HG03565 (cell line): ENCODE measurements around the gene CALCOCO2.
"Not testable (repeated sequence)": the region's sequence is repeated elsewhere in the genome, so short reads cannot be mapped to it uniquely, and the experiment has no call there.

Experiments used
- ATAC-seq: cut with Tn5 transposase; IDR thresholded peaks from one replicate; pipeline ENCODE4 v1.9.1; 2021; ENCODE audit warnings: mild to moderate bottlenecking, moderate library complexity; ENCODE audit not compliant: unreplicated experiment

The CALCOCO2 gene

DNA sequence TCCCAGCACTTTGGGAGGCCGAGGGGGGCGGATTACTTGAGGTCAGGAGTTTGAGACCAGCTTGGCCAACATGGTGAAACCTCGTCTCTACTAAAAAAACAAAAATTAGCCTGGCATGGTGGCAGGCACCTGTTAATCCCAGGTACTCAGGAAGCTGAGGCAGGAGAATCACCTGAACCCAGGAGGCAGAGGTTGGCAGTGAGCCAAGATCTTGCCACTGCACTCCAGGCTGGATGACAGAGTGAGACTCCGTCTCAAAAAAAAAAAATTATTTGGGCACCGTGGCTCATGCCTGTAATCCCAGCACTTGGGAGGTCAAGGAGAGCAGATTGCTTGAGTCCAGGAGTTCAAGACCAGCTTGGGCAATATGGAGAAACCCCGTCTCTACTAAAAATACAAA lies 9.9 kb upstream of the CALCOCO2 start:
- not testable (repeated sequence) for ATAC-seq

DNA sequence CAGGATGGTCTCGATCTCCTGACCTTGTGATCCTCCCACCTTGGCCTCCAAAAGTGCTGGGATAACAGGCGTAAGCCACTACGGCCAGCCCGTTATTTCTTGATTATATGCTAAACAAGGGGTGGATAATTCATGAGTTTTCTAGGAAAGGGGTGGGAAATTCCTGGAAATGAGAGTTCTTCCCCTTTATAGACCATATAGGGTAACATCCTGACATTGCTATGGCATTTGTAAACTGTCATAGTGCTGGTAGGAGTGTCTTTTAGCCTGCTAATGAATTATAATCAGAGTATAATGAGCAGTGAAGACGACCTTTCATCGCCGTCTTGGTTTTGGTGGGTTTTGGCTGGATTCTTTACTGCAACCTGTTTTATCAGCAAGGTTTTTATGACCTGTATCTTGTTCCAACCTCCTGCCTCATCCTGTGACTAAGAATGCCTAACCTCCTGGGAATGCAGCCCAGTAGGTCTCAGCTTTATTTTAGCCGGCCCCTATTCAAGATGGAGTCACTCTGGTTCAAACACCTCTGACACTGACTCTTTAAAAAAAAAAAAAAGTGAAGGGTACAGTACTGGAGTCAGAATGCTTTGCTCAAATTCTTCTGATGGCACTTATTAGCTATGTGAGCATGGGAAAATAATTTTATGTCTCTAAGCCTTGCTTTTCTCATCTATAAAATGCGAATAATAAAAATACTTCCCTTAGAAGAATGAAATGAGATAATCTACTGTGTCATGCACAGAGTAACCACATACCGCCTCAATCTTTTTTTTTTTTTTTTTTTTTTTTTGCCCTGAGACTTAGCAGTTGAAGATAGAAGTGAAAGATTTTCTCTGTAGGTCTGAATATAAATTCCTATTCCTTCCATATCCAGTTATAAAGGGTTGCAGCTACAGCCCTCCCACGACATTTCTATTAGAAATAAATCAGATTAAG lies 5.1 kb upstream of the CALCOCO2 start:
- no peak for ATAC-seq

DNA sequence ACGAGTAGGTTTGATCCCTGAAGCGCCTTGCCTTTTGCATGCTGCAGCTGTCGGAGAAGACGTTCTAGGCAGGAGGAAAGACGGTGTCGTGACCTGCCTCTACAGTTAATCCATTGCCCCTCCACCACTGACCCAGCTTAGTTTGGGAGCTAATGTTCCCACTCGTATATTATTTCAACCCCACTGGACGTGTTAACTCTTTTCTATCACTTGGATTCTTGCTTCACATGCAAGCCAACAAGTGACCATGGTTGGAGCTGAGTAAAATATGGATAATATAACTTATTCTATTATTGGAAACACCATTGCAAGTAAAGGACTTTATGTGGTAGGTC lies 681 bp downstream of the CALCOCO2 start:
- no peak for ATAC-seq

DNA sequence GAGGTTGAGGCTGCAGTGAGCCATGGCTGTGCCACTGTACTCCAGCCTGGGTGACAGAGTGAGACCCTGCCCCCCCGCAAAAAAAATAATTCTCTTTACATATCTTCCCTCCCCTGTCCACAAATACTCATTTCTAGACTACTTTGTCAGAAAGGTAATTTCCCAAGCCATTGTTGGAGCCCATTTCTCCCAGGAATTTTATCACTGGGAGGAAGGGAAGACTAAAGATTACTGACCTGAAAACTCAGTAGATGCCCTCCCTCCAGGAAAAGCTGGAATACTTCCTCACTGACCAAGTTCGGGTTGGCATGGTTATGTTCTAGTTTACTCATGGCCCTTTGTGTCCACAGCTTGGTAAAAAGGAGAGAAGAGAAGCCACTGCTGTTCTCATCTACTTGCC lies 4.1 kb downstream of the CALCOCO2 start:
- no peak for ATAC-seq

DNA sequence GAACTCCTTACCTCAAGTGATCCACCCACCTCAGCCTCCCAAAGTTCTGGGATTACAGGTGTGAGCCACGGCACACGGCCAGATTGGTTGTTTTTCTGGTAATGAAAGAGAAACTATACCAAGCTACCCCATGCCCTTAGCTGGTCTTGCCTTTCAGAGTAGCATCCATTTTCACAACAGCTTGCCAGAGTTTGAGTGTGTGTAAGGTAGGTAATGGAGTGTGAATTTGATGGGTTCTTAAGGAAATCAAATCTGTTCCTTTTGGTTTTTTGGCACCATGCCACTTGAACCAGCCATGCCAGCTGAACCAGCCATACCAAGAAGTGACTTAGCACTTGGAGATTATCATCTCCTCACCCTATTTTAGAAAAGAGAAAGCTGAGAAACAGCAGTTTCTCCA lies 5.1 kb downstream of the CALCOCO2 start:
- no peak for ATAC-seq

DNA sequence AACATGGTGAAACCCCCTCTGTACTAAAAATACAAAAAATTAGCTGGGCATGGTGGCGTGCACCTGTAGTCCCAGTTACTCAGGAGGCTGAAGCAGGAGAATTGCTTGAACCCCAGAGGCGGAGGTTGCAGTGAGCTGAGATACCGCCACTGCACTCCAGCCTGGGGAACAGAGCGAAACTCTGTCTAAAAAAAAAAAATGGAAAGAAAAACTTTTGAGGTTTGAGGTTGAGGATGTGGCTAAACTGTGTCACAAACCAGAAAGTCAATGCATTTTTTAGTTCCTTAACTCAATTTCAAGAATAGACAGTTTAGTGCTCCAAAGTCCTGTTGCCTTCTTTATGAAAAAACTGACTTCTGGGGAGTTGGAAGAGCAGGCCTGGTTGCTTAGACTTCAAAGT lies 6.6 kb downstream of the CALCOCO2 start:
- not testable (repeated sequence) for ATAC-seq

DNA sequence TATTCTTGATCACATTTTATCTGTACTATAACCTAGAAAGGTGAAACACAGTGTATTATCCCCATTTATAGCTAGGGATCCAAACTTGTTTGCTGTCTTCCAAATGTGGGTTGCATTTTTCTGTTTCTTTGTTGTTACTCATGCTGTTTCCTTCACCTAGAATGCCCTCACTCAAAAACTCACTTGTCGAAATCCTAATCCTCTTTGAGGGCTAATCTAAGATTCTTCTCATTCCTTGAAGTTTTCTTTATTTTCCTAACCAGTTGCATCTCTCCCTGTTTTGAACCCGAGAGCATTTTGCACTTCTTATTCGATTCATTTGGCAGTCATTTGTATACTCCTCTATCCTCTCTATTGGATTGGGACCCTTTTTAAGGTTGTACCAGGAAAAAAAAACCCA lies 9.6 kb downstream of the CALCOCO2 start:
- no peak for ATAC-seq

DNA sequence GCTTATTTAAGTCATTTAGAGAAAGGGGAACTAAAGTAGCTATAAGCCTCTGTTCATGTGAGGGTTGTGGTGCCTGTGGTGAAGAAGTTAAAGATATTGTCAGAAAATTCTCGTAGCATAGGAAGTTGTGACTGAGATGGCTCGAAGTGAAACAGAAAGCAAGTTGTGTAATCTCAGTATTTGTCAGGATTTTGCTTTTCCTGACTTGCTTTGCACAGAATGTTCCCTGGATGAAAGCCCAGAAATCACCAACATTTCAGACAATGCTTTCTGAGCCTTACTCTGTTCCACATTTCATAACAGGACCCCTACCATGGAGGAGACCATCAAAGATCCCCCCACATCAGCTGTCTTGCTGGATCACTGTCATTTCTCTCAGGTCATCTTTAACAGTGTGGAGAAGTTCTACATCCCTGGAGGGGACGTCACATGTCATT lies 10.6 kb downstream of the CALCOCO2 start:
- peak; percentile 67 for ATAC-seq

DNA sequence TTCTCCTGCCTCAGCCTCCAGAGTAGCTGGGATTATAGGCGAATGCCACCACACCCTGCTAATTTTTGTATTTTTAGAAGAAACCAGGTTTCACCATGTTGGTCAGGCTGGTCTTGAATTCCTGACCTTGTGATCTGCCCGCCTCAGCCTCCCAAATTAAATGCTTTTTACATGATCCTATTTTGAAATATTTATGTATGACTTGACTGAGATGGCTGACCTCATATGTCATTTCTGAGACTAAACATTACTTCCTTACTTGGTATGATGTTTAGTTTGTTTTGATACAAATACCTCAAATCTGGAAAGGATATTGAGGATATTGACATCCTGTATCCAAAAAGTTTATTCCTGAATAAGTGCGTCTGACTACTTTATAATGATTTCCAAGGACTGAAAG lies 11.9 kb downstream of the CALCOCO2 start:
- no peak for ATAC-seq

DNA sequence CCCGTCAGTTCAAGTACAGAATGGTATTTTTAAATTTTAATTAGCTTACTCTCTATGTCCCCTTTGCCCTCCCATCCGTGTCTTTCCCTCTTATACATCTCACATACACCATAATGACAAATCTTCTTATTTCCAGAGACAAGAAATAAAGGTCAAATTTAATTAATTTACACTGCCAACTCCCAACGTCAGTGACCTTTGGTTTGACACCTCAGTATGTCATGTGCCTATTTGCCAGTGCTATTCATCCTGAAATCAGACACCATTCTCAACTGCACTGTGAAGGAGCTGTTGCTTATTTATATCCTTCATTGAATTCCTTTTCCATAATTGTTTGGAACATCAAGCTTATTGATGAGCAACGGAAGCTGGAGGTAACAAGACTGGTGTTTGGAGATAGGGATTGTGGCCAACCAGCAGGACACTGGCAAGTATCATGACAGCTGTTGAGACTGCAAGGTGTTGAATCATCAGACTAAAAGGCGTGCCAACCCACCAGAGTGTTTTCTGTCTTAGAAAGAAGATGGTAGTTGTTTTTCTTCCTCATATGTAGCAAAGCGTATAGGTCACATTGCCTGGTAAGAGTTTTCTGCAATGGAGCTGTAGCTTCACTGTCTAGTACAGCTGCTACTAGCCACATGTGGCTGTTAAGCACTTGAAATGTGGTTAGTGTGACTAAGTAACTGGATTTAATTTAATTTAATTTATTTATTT lies 12.5 kb downstream of the CALCOCO2 start:
- ATAC-seq = no peak

DNA sequence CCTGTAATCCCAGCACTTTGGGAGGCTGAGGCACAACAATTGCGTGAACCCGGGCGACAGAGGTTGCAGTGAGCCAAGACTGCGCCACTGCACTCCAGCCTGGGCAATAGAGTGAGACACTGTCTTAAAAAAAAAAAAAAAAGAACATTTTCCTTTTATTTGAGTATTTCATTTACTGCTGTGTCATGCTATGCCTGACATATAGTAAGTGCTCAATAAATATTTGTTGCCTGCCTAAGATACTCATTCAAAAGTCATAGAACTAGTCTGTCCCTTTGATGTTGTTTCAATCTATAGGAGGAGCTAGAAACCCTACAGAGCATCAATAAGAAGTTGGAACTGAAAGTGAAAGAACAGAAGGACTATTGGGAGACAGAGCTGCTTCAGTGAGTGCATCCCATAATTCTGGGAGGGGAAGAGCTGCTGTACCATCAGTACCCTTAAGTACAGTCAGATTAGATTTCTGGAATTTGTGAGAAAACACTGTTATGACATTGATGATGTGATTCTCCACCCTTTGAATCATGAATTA lies 20.0 kb downstream of the CALCOCO2 start:
- no peak for ATAC-seq

DNA sequence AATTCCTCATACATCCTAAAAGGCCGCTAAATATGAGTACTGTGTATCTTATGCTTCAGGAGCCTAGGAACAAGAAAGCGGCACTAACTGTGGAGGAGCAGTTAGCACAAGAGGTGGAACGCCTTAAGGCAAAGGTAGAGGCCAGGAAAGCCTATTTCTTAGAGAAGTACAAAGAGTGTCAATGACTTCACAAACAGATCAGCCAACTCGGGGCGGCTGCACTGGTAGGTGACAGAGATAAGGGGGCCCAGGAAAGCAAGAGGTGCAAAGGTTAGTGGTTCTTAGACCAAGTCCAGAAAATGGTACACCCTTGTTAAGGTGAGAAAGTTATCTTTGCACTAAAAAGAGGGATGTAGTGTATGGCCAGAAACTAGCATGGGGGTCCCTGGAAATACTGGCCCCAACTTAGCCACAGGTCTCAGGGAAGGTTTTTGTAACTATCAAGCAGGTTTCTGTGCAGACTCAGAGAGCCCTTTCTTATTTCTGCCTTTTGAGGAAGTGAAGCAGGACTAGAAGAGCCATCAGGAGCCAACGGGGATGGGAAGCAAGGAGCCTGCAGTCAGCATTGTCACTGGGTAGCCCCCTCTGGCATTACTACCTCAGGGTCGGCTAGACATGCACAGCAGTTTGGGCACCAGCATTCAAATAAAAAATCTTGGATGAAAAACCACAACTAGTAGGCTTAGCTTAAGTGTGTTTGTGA lies 24.1 kb downstream of the CALCOCO2 start:
- no peak for ATAC-seq

DNA sequence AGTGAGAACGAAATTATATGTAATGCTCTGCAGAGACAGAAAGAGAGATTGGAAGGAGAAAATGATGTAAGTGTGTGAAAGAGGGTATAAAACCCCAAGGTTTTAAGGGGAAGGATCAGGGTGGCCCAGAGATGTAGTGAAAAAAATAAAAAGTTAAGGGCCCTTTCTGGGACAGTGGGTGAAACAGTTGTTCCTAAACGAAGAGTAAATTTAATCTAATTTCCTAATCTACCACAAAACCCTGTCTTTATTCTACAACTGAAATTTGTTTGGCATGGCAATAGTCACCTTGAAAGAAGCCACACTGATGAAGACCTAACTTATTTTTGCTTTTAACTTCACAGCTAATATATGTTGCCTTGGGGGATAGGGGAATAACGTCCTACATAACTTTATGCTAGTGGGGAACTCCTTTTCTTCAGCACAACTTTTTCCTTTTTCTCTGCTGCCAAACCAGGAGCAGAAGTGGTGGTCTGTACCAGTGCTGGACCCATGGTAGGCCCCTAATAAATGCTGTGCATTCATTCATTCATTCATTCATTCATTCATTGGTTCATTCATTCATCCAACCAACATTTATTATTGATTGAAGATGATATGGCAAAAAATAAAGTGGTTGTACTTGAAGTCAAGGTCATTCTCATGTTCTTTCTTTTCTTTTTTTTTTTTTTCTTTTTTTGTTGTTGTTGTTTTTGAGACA lies 25.4 kb downstream of the CALCOCO2 start:
- ATAC-seq = no peak

DNA sequence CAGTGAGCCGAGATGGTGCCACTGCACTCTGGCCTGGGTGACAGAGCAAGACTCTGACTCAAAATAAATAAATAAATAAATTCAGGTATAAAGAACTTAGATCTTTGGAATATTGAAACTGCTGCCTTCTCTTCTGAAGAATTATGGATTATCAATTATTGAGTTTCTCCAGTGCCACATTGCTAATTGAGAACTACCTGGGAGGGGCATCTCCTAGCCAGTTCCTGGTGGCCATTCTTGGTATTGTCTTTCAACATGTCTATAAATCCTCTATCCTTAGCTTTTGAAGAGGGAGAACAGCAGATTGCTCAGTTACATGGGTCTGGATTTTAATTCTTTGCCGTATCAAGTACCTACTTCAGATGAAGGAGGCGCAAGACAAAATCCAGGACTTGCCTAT lies 29.2 kb downstream of the CALCOCO2 start:
- no peak for ATAC-seq

DNA sequence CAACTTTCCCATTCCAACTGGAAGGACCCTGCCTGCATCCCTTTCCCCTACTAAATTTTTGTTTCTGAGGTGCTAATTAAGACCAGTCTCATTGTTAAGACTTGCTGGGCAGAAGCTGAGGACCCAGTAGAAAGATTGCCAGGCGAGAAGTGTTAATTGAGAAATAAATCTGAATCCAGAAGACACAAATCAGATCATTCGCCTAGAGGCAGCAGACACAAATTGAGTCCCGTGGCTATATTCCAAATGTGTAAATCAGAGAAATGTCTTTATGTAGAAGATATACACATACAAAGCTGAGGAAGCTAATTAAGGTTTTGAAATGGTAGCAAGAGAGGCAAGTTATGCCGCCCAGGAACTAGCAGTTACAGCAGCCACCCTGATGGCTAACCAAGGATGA lies 29.6 kb downstream of the CALCOCO2 start:
- no peak for ATAC-seq

DNA sequence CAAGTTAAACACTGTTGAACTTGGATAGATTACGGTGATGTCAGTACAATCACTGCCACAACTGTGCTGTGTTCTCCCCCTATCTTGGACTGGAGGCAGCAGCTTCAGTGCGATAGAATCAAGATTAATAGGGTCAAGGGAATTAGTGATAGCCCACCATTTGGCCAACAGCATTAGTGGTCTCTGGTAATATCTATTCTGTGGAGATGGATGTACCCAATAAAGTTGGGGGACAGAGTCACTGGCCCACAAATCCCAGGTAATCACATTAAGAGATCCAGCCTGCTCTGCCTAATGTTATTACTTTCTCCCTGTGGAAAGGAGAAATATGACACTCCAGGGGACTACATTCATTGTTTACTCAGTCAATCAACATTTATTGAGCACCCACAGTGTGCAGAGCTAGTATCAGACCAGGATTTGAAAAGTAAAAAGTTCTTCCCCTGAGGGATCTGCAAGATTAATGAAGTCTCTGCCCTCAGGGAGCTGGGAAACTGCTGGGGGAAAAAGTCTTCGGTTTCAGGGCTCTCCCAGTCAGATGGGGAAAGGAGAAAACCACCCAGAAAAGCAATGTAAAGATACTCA lies 38.2 kb downstream of the CALCOCO2 start:
- no peak for ATAC-seq

DNA sequence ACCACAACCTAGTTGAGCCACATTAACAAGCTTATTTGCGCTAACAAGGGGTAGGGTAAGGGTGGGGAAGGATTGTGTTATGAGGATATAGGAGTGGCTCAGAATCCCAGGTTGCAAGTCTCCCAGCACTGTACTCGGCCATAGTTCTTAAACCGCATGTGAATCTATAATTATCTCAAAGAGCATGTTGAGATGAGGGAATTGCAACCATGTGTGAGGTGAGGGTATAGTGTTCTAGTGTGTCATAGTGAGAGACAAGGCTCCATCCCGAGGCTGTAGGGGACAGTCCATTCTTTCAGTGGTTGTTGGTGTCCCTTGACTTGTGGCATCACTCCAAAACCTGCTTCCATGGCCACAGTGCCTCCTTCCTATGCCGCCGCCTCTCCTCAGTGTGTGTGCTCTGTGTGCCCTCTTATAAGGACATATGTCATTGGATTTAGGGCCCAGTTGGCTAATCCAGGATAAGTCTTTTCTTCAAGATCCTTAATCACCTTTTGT lies 39.0 kb downstream of the CALCOCO2 start:
- no peak for ATAC-seq

DNA sequence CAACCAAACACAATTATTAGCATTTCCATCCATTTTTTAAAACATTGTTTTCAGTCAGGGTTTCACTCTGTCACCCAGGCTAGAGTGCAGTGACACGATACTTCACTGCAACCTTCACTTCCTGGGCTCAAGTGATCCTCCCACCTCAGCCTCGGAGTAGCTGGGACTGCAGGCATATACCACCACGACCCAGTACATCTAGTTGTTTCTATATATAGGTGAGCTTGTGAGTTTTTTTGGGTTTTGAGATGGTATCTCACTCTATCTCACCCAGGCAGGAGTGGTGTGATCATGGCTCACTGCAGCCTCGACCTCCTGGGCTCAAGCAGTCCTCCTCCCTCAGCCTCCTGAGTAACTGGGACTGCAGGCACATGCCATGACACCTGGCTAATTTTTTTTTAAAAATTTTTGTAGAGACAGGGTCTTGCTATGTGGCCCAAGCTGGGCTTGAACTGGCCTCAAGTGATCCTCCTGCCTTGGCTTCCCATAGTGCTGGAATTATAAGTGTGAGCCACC lies 40.3 kb downstream of the CALCOCO2 start:
- no peak for ATAC-seq

DNA sequence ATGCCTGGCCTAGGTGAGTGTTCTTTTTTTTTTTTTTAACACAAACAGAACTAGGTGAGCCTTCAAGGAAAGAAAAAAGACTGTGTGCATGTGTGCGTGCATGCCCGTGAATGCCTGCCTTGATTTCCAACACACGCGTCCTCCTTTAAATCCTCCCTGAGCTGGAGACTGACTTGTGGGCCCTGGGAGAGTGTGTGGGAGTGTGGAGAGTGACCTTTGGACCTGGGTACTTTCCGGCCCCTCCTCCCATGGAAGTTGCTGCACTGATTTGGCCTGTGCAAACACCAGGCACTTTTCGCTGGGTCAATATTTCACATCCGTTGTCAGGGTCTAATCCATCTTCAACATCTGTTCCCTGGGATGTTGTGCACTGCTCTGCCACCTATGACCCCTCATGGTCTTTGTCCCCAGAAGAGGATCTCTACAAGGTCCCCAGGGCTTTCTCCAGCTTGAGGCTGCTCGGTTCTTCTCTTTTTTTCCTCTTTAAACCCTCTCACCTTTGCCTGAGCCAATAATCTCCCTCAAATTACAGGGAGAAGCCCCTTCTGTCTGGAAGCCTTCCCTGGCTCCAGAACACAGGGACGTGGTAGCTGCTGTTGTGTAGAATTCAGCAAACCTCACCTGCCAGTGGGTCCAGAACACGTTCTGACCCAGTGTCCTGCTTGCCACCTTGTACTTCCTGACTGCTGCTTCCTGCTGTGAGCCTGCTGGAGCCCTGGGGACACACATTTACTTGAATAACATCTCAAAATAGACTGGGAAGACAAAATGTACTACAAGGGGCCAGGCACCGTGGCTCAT lies 40.9 kb downstream of the CALCOCO2 start:
- no peak for ATAC-seq
